Fibroblast of skin of abdomen (primary cell): ENCODE results near the gene NKAIN2.
"Not testable (repeated sequence)": the region's sequence is repeated elsewhere in the genome, so short reads cannot be mapped to it uniquely, and the experiment has no call there.

Experiments used
- DNase-seq: peaks from one replicate; pipeline ENCODE4 v3.0.0-alpha.2; 2013

NKAIN2 gene

DNA sequence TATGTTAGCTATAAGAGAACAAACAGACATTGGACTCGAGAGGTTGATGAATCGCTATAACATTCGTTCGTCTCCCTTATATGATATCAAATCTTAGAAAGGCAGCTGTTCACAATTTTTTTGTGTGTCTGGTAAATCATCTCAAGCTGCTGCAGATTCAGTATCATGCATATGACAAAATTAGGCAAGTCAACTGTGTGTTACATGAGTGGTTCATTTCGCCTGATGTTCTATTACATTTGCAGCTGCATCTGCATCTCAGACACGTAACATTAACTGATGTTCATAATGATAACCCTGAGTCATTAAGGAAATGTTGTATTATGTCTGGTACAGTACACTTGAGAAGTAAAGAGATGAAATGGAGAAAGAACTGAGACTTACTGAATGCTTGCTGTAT is 92.1 kb downstream of the NKAIN2 start:
- no peak for DNase-seq

DNA sequence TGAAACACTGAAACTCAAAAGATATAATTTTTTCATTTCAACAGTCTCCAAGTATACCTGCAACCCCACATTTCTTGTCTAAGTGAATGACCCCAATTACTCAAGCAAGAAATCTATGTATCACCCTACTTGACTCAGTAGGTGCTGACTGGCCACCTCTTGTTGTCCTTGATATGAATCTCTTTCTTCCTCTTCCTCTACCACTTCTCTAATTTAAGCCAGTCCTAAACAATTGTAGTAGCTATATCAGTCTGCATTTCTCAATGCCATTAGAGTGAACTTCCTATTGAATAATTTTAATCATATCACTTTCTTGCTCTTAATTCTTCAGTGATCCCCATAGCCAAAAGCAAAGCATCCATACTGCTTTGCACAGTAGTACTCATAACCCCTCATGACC is 93.2 kb downstream of the NKAIN2 start:
- no peak for DNase-seq

DNA sequence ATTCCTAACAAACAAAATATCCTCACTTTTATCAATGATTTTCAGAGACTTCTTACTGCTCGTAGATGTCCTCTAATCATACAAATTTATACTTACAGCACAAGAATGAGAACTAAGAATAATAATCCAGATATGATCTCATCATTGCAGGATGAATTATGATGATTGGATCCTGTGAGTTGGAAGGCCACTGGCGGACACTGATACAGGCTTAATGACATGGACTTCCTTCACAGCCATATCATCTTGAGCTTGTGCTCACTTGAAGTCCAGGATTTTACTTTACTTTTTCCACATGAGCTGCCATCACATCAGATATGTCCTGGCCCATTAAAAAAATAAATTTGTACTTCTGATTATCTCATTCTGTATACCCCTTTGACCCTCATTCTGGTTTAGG is 94.3 kb downstream of the NKAIN2 start:
- DNase-seq: no peak

DNA sequence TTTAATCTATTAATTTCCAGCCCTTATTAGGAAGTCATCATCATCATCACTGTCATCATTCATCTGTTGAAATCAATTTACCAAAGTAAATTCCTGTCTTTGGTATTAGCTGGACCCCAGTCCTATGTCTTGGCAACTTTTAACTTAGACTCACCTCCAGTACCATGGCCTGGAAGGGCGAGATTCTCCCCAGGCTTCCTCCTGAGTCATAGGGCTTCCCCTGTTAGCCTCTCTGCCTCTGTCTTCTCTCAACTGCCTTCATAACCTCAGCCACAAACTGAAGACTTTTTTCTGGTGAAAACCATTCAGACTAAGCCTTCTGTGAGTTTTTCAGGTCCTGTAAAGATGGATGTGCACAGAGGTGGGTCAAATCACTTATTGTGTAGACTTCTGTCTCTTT is 95.0 kb downstream of the NKAIN2 start:
- DNase-seq: no peak

DNA sequence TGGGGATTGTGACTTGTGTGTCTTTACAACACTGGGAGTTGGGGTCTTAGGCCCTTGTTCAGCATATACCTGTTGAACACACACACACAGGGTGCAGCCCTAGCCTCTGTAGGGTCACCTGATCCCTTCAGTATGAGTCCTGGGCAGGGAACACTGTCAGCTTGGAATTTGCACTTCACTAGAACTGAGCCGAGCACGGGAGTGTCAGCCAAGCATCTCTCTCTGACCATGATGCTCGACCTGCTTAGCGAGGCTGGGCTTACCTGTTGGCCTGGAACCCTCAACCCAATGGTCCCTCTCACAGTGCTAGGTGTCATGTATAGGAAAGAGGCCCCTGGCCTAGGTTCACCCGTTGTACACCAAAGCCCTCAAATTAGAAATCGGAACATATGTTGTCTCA is 96.1 kb downstream of the NKAIN2 start:
- no peak for DNase-seq

DNA sequence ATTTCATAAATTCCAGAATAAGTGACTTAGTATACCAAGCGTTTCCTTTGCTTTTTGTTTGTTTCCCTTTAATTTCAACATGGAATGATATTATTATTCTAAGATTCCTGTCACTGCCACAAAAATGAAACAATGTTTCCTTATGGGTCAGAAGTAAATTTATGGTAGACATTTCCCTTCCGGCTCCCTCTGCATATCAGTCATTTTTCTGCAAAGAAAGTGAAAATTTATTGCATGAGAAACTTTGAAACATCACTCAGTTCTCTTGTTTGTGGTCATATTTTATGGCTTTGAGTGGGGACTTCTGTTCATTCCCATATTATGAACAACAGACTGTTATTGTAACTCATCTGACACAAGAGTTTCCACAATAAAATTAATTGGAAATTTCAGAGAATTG is 97.8 kb downstream of the NKAIN2 start:
- no peak for DNase-seq

DNA sequence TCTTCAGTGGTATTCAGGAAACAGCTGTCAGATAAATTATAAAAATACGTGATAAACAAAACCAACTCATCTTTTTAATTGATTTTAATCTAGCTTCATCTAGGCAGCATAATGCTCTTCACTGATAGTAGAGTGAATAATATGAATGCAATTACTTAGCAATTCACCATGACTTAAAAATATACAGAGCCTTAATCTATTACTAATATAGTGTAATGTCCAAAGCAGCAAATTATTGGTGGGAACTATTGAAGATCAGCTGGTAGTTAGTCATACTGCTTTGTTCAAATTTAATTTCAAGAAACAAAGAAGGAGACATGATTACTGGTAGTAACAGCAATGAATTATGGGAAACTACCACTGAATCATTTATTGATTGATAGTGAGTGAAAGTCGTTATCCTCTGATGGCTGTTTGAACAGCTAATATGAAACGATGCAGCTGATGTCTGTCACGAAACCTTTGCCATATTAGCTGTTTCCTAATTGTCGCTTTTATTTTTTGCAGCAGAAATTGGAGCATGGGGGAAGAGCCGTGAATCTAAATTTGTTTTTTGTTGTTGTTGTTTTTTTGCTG is 99.2 kb downstream of the NKAIN2 start:
- no peak for DNase-seq

DNA sequence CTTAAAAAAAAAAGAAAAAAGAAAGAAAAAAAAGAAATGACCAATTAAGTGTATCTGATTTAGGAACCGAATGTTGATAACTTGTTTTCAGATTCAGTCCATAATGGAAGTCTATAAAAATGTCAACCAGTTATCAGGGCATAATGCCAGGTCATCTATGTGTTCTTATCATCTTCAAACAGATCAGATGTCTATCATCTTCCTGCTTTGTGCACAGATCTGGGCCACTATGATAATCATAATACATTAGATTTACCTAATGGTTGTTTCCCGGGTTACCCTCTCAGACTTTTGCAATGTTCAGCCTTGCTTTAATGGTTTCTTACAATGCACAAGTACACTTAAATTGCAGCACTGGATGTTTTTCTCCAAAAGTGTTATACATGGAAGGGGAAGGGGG is 100.6 kb downstream of the NKAIN2 start:
- DNase-seq: no peak

DNA sequence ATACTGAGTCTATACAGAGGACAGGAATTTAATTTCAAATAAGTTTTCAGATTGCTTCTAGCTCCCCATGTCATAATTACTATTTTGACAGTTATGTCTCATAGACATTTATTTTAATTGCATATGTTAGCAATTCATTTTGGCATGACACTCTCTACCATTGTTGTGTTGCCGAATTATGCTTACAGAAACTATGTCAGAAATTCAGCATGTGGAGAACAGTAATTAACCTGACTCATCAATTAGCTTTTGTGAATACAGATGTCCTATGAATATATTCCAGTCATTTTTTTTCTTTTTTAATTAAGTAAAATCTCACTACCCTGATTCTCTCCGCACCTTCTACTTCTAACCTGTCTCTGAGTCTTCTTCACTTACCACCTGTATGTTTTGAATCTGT is 105.1 kb downstream of the NKAIN2 start:
- no peak for DNase-seq

DNA sequence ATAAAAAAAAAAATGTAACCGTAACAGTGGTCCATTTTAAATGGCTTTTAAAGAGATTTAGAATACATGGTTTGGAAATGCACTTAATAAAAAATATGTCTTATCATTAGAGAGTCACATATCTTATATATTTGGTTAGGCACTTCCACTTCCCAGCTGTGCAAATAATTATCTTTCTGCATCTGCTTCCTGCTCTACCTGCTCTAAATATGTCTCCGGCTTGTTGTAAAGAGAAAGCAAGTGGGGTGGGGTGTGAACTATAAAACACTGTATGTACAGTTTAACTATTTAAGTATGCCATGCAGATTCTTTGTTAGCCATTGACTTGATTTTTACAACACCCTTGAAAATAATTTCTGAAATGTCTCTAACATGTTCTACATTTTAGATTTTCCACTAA is 106.3 kb downstream of the NKAIN2 start:
- no peak for DNase-seq

DNA sequence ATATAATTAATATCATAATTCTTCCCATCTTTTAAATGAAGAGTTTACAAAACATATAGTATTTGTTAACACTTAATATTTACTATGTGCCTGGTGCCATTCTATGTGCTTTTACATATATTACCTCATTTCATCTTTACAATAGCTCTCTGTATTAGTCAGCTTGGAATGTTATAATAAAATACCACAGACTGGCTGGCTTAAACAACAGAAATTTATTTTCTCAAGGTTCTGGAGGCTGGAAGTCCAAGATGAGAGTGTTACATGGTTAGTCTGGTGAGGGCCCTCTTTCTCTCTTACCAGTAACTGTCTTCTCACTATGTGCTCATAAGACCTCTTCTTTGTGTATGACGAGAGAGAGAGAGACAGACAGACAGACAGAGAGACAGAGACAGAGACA is 110.2 kb downstream of the NKAIN2 start:
- DNase-seq: peak; percentile 38

DNA sequence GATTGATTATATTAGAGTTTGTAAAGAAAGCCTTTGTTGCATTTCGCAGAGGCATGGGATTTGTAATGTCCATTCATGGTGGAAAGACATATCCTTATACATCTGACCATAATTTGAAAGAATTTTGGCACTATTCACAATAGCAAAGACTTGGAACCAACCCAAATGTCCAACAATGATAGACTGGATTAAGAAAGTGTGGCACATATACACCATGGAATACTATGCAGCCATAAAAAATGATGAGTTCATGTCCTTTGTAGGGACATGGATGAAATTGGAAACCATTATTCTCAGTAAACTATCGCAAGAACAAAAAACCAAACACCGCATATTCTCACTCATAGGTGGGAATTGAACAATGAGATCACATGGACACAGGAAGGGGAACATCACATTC is 119.7 kb downstream of the NKAIN2 start:
- DNase-seq: not testable (repeated sequence)

DNA sequence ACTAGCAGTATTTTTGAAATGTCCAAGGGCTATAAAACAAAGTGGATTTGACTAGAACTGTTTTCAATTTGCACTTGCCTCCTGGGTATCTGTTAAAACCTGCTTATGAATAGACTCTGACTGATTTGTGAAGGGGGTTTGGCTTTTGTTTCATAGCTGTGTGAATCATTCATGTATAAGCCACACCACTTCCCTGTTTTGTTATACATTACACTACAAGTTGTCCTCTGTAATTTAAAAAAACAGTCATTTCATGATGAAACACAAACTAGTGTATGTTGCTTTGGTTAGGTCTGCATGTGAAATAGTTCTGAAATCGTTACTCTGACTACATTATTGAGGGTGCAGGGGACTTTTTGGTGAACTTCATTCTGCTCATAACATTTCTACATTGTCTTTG is 121.7 kb downstream of the NKAIN2 start:
- peak; percentile 29 for DNase-seq

DNA sequence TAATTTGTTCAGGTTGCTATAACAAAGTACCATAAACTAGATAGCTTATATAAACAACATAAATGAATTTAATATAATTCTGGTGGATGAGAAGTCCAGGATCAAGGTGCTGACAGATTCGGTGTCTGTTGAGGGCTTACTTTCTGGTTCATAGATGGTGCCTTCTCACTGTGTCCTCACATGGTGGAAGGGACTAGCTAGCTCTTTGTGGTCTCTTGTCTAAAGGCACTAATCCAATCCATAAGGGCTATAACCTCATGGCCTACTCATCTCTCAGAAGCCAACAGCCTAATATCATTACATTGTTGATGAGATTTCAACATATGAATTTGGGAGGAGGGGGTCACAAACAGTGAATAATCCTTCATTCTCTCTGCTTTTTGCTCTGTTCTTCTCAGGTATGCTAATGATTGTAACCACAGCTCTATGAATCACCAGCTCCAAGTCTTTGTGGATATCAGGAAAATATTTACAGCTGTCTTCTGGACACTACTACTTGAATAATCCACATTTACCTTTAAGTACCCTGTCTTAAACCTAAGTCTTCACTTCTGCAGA is 122.3 kb downstream of the NKAIN2 start:
- peak; percentile 26 for DNase-seq

DNA sequence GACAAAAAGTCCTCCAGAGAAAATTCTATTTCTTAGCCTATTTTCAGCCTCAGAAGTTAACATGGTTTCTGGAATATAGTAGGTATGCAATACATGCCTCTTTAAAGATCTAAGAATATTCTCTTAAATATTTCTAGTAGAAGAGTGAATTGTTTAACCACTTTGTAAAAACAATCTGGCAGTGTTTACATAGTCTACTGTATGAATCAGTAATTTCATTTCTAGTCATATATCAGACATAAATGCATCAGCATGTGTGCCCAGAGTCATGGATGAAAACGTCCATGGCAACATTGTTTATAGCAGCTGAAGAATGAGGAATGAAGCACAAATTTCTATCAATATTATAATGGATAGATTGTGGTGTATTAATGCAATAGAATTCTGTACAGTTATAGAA is 124.9 kb downstream of the NKAIN2 start:
- DNase-seq: no peak

DNA sequence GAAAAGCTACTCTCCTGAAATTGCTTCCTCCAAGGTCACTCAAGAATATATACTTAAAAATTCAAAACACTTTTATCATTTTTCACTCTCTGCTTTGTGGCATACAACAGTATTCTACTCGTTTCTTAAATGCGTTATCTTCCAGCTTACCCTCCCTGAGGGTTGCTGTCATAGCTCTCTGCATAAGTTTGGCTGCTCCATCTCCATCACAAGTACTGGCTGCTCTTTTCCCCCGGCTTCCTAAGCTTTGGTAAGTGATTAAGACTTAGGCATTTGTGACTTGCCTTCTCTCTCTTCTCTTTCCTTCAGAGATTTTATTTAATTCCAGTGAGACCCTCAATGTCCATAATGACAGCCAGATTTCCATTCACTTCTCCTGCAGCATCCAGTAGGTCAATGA is 128.3 kb downstream of the NKAIN2 start:
- DNase-seq: no peak

DNA sequence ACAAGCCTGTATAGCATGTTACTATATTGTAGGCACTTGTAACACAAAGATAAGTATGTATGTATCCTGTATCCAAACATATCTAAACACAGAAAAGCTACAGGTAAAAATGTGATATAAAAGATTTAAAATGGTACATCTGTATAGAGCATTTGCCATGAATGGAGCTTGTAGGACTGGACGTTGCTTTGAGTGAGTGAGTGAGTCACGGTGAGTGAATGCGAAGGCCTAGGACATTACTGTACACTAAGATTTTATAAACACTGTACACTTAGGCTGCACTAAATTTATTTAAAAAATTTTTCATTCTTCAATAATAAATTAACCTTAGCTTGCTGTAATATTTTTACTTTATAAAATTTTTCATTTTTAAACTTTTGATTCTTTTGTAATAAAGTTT is 136.9 kb downstream of the NKAIN2 start:
- DNase-seq: no peak

DNA sequence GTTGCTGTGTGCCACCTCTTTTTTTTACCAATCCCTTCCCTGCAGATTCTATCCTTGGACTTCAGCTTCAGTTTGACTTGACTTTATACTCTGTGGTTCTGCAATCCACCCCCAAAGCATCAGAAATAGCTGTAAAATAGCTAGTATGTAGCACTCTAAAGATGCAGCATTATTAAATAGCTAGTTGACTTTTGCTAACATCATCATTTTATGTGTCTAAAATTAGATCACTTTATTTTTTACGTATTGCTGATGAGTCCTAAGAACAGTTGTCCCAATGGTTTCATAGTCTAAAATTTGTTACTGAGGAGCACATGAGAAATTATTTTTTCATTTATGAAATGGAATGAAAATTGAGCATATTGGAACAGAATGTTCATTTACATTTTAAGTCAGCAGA is 138.2 kb downstream of the NKAIN2 start:
- no peak for DNase-seq

DNA sequence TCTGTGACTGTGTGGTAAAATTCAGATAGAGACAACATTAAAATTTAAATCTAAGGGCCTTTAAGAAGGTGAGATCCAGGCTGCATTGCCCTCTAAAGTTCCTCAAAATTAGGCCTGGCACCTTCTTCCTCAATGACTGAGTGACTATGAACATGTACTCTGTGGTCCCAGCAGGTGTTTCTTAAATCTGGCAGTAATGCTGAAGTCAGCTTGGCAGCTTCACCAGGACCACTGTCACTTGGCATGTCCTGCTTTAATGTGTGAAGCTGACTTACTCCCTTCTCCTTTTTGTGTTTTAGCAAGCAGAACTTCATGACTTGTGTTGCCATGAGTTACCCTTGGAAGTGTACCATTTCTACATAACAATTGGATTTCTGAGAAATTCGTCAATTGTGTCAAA is 141.7 kb downstream of the NKAIN2 start:
- no peak for DNase-seq

DNA sequence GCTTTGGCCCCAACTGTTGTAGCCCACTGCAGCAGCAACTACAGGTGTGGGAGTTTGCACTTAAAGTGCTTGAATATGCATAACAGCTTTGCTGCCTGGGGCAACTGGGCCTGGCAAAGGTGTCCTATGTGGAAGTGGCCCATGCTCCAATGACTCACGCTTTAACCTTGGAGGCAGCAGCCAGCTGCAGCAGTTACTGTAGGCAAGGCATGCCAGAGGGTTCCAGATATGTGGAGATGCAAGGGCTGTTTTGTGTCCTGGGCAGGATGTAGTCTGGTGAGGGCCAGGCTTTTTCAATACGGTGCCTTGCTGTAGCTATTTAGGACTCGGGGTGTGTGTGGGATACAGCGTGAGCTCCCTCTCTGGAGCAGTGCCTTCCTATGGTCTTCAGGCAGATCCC is 150.3 kb downstream of the NKAIN2 start:
- DNase-seq: no peak

DNA sequence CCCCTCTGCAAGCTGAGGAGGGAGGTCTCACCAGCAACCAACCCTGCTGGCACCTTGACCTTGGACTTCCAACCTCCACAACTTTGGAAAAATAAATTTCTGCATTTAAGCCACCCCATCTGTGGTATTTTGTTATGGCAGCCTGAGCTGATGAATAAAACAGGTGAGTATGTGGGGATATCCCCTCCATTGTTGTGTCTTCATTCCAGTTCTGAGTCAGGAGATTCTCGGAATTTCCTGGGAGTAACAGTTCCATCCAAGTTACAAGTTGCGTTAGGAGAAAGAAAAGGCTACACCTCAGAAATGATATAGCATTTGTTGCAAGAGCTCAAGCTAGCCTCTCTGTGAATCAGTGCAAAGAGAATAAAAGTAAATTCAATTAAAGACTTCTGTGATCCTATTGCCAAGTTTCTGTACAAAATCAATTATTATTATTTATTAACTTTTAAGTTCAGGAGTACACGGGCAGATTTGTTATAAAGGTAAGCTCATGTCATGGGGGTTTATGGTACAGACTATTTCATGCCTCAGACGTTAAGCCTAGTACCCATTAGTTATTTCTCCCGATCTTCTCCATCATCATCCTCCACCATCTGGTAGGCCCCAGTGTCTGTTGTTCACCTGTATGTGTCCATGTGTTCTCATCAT is 153.0 kb downstream of the NKAIN2 start:
- DNase-seq: no peak

DNA sequence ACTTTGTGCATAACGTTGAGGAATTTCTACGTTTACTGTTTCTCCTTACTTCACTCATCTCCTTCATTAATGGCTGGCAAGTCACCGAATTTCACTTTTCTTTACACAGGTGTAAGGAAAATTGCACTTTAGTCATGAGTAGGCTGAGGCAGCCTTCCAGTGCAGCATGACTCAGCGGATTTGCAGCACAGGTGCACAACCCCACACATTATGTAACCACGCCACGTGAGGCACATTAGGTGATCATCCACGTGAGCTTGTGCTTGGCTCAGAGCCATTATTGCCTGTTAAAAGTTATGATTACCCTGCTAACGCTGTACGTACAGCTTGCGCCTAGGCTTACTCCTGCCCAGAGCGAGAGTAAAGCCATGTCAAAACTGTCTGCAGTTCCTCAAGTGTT is 158.8 kb downstream of the NKAIN2 start:
- no peak for DNase-seq

DNA sequence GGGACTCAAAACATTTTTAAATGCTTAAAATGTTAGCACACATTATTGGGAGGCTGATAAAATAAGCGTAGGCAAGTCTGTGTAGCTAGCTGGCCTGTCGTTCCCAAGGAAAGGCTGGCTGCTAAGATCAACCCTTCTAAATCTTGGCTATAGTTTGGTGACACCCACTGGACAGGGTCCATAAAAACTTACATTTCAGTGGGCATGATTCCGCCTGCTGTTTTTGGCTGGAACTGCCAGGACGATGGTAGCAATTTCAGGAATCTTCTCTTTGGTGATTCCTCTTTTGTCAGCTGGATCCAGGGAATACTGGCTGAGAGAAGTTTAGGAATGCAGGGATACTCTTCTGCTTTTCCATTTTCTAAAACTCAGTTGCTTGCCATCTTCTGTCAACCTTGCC is 162.2 kb downstream of the NKAIN2 start:
- DNase-seq: peak; percentile 8

DNA sequence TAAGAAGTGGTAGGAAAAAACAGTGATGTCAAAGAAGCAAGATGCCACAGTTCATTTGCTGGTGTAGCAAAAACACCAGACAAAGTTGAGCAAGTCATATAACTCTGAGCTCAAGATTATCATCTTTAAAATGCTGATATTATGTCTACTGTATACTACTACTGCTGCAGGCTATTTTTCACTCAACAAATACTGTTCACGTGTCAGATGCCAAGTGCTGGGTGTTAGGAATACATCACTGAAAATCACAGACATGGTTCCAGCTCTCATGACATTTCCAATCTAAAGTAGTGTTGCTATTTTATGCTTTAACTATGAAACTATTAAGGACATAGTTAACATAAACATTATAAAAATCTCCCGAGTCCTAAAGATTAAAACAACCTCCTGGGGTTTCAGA is 163.0 kb downstream of the NKAIN2 start:
- DNase-seq: no peak

DNA sequence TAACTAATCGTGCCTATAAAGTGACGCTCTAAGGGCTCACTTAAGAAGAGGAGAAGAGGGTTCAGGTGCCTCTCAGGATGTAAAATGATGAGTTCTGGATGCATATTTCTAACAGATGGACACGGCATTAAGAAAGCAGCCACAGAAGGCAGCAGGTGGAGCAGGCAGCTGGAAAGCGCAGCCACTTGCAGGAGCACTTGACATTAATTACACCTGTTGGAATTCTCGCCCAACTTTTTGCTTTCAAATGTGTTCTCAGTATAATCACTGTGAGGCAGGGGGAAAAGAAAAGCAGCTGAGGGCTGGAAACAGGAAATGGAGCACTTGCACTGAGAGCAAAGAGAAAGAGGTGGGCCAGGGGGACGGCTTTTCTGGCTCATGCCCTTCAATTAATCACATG is 164.2 kb downstream of the NKAIN2 start:
- no peak for DNase-seq
